ENCODE data around the gene C1orf116. TPM values are rescaled to one million over a fixed set of nuclear protein-coding genes. Genes with fewer than 3 reads are reported as not detected.

C1orf116 gene
- total RNA-seq, 1 experiment from 2014 or later: 2.4 TPM

DNA sequence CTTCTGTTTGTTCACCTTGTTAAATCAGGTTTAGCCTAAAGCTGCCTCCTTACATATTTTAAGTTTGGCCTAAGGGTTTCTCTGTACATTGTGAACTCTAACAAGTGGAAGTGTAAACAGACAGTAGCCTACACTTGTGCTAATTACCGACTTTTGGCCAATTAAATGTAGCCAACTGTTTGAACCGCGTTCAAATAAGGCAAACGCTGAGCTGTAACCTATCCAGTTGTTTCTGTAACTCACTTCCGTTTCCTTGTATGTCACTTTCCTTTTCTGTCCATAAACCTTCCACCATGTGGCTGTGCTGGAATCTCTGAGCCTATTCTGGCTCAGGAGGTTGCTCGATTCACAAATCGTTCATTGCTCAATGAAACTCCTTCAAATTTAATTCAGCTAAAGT, 54.3 kb downstream of the C1orf116 start (continued):
- TF ChIP-seq, protein P1, sequence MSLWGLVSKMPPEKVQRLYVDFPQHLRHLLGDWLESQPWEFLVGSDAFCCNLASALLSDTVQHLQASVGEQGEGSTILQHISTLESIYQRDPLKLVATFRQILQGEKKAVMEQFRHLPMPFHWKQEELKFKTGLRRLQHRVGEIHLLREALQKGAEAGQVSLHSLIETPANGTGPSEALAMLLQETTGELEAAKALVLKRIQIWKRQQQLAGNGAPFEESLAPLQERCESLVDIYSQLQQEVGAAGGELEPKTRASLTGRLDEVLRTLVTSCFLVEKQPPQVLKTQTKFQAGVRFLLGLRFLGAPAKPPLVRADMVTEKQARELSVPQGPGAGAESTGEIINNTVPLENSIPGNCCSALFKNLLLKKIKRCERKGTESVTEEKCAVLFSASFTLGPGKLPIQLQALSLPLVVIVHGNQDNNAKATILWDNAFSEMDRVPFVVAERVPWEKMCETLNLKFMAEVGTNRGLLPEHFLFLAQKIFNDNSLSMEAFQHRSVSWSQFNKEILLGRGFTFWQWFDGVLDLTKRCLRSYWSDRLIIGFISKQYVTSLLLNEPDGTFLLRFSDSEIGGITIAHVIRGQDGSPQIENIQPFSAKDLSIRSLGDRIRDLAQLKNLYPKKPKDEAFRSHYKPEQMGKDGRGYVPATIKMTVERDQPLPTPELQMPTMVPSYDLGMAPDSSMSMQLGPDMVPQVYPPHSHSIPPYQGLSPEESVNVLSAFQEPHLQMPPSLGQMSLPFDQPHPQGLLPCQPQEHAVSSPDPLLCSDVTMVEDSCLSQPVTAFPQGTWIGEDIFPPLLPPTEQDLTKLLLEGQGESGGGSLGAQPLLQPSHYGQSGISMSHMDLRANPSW (CRISPR knock-in tag; conservative IDR thresholded peaks at IDR 0.05; ENCODE audit: low read depth): no peak
- TF ChIP-seq, protein P2, sequence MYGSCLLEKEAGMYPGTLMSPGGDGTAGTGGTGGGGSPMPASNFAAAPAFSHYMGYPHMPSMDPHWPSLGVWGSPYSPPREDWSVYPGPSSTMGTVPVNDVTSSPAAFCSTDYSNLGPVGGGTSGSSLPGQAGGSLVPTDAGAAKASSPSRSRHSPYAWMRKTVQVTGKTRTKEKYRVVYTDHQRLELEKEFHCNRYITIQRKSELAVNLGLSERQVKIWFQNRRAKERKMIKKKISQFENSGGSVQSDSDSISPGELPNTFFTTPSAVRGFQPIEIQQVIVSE (CRISPR knock-in tag; IDR thresholded peaks at IDR 0.05; ENCODE audit: borderline replicate concordance): no peak

DNA sequence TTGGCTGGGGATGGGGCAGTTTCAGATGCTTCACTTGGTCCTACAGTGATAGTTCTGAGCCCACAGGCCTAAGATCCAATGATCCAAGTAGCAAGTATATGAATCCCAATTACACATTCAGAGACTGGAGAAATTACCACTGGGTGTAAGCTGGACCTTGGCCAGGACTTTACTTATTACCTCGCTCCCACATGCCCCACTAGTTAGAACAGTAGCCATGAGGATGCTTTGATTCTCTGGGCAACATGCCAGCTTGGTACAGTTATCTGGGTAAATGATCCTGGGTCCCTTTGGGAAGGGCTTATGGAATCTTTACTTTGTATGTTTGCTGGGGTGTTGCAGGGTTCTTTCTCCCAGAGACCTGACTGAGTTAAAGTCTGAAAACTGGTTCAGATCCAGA, 57.2 kb downstream of the C1orf116 start:
- TF ChIP-seq CREM (CRISPR knock-in tag; IDR thresholded peaks at IDR 0.05) (no peak), GTF2I (CRISPR knock-in tag; conservative IDR thresholded peaks at IDR 0.05) (no peak), ZNF138 (CRISPR knock-in tag; conservative IDR thresholded peaks at IDR 0.05) (no peak), ZNF396 (CRISPR knock-in tag; IDR thresholded peaks at IDR 0.05; ENCODE audit: borderline replicate concordance) (no peak), KAT7 (CRISPR knock-in tag; IDR thresholded peaks at IDR 0.05; ENCODE audit: borderline replicate concordance) (no peak), ZNF317 (CRISPR knock-in tag; IDR thresholded peaks at IDR 0.05; ENCODE audit: borderline replicate concordance, low read depth) (no peak), JUN (CRISPR knock-in tag; IDR thresholded peaks at IDR 0.05) (no peak), NFYB (CRISPR knock-in tag; conservative IDR thresholded peaks at IDR 0.05; ENCODE audit: low read depth) (no peak)
- TF ChIP-seq, protein P3, sequence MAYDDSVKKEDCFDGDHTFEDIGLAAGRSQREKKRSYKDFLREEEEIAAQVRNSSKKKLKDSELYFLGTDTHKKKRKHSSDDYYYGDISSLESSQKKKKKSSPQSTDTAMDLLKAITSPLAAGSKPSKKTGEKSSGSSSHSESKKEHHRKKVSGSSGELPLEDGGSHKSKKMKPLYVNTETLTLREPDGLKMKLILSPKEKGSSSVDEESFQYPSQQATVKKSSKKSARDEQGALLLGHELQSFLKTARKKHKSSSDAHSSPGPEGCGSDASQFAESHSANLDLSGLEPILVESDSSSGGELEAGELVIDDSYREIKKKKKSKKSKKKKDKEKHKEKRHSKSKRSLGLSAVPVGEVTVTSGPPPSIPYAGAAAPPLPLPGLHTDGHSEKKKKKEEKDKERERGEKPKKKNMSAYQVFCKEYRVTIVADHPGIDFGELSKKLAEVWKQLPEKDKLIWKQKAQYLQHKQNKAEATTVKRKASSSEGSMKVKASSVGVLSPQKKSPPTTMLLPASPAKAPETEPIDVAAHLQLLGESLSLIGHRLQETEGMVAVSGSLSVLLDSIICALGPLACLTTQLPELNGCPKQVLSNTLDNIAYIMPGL (CRISPR knock-in tag; IDR thresholded peaks at IDR 0.05): no peak
- TF ChIP-seq, protein P4, sequence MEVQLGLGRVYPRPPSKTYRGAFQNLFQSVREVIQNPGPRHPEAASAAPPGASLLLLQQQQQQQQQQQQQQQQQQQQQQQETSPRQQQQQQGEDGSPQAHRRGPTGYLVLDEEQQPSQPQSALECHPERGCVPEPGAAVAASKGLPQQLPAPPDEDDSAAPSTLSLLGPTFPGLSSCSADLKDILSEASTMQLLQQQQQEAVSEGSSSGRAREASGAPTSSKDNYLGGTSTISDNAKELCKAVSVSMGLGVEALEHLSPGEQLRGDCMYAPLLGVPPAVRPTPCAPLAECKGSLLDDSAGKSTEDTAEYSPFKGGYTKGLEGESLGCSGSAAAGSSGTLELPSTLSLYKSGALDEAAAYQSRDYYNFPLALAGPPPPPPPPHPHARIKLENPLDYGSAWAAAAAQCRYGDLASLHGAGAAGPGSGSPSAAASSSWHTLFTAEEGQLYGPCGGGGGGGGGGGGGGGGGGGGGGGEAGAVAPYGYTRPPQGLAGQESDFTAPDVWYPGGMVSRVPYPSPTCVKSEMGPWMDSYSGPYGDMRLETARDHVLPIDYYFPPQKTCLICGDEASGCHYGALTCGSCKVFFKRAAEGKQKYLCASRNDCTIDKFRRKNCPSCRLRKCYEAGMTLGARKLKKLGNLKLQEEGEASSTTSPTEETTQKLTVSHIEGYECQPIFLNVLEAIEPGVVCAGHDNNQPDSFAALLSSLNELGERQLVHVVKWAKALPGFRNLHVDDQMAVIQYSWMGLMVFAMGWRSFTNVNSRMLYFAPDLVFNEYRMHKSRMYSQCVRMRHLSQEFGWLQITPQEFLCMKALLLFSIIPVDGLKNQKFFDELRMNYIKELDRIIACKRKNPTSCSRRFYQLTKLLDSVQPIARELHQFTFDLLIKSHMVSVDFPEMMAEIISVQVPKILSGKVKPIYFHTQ (CRISPR knock-in tag; IDR thresholded peaks at IDR 0.05): no peak
- TF ChIP-seq, protein P5, sequence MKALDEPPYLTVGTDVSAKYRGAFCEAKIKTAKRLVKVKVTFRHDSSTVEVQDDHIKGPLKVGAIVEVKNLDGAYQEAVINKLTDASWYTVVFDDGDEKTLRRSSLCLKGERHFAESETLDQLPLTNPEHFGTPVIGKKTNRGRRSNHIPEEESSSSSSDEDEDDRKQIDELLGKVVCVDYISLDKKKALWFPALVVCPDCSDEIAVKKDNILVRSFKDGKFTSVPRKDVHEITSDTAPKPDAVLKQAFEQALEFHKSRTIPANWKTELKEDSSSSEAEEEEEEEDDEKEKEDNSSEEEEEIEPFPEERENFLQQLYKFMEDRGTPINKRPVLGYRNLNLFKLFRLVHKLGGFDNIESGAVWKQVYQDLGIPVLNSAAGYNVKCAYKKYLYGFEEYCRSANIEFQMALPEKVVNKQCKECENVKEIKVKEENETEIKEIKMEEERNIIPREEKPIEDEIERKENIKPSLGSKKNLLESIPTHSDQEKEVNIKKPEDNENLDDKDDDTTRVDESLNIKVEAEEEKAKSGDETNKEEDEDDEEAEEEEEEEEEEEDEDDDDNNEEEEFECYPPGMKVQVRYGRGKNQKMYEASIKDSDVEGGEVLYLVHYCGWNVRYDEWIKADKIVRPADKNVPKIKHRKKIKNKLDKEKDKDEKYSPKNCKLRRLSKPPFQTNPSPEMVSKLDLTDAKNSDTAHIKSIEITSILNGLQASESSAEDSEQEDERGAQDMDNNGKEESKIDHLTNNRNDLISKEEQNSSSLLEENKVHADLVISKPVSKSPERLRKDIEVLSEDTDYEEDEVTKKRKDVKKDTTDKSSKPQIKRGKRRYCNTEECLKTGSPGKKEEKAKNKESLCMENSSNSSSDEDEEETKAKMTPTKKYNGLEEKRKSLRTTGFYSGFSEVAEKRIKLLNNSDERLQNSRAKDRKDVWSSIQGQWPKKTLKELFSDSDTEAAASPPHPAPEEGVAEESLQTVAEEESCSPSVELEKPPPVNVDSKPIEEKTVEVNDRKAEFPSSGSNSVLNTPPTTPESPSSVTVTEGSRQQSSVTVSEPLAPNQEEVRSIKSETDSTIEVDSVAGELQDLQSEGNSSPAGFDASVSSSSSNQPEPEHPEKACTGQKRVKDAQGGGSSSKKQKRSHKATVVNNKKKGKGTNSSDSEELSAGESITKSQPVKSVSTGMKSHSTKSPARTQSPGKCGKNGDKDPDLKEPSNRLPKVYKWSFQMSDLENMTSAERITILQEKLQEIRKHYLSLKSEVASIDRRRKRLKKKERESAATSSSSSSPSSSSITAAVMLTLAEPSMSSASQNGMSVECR (CRISPR knock-in tag; IDR thresholded peaks at IDR 0.05; ENCODE audit: borderline replicate concordance): no peak
- TF ChIP-seq, protein P6, sequence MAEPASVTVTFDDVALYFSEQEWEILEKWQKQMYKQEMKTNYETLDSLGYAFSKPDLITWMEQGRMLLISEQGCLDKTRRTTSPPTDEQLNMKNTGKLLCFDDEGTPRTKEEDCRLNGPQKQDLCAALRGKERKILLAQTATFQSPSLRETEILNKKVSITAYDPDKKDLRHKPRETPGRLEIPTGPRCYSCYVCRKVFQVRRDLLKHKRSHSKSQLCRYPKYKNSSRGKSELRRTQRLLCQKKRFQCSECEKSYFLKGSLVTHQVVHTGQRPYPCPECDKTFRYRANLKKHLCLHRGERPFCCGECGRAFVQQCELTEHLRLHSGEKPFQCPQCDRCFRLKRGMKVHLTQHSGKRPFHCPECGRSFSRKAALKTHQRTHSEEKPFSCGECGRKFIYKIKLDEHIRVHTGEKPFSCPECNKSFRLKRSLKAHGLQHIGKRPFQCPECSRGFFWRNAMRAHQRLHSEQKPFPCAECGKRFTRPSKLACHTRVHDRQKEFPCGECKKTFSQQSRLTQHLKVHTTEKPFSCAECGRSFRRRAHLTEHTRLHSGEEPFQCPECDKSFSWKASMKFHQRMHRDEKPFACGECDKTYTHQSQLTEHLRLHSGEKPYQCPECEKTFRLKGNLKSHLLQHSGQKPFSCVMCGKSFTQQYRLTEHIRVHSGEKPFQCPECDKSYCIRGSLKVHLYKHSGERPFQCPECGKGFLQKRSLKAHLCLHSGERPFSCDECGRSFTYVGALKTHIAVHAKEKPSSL (CRISPR knock-in tag; conservative IDR thresholded peaks at IDR 0.05): no peak
- TF ChIP-seq, protein P7, sequence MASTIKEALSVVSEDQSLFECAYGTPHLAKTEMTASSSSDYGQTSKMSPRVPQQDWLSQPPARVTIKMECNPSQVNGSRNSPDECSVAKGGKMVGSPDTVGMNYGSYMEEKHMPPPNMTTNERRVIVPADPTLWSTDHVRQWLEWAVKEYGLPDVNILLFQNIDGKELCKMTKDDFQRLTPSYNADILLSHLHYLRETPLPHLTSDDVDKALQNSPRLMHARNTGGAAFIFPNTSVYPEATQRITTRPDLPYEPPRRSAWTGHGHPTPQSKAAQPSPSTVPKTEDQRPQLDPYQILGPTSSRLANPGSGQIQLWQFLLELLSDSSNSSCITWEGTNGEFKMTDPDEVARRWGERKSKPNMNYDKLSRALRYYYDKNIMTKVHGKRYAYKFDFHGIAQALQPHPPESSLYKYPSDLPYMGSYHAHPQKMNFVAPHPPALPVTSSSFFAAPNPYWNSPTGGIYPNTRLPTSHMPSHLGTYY (CRISPR knock-in tag; IDR thresholded peaks at IDR 0.05): no peak
- TF ChIP-seq, protein P8, sequence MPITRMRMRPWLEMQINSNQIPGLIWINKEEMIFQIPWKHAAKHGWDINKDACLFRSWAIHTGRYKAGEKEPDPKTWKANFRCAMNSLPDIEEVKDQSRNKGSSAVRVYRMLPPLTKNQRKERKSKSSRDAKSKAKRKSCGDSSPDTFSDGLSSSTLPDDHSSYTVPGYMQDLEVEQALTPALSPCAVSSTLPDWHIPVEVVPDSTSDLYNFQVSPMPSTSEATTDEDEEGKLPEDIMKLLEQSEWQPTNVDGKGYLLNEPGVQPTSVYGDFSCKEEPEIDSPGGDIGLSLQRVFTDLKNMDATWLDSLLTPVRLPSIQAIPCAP (CRISPR knock-in tag; IDR thresholded peaks at IDR 0.05): no peak
- TF ChIP-seq, protein P9, sequence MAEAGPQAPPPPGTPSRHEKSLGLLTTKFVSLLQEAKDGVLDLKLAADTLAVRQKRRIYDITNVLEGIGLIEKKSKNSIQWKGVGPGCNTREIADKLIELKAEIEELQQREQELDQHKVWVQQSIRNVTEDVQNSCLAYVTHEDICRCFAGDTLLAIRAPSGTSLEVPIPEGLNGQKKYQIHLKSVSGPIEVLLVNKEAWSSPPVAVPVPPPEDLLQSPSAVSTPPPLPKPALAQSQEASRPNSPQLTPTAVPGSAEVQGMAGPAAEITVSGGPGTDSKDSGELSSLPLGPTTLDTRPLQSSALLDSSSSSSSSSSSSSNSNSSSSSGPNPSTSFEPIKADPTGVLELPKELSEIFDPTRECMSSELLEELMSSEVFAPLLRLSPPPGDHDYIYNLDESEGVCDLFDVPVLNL (CRISPR knock-in tag; IDR thresholded peaks at IDR 0.05; ENCODE audit: borderline replicate concordance, low read depth): no peak

More for the DNA sequence above, 57.2 kb downstream of the C1orf116 start:
- H3K27ac Mint-ChIP-seq: no peak overlapping the region
- no peaks in the 10 kb centered on the region for H3K36me3 Mint-ChIP-seq
- ChIA-PET POLR2A (no interaction called here), CTCF (no interaction called here)
- peaks cover 4% of the 10 kb centered on the region; the same call in 1 of the 2 replicates for H3K4me1 Mint-ChIP-seq
- 0 out of 2 replicates have a peak, but pooled peaks cover 2% of the 10 kb centered on the region for H3K27me3 Mint-ChIP-seq (ENCODE audit: low read depth)
- H3K9me3 Mint-ChIP-seq: no peaks in the 10 kb centered on the region
- no peak for DNase-seq (ENCODE audit: low spot score)
- no peak for ATAC-seq
- H3K4me3 Mint-ChIP-seq: no peak overlapping the region
